Retinal pigment epithelial cell (primary cell): Measurements from ENCODE around the gene MEIS2.

Experiments
- DNase-seq: peaks from one replicate; pipeline ENCODE4 v3.0.0-alpha.2; 2010; ENCODE audit warnings: low read depth
- H3K4me3 ChIP-seq: 2 replicates; pipeline ENCODE4 v1.5.1; 2011; ENCODE audit warnings: mild to moderate bottlenecking, low read length, control low read depth, moderate library complexity
- TF ChIP-seq, protein P1 (sequence below): conservative IDR thresholded peaks from 2 replicates; pipeline ENCODE4 v1.5.1; 2011; ENCODE audit warnings: low read depth, low read length, control low read depth, inconsistent platforms

Gene MEIS2

DNA sequence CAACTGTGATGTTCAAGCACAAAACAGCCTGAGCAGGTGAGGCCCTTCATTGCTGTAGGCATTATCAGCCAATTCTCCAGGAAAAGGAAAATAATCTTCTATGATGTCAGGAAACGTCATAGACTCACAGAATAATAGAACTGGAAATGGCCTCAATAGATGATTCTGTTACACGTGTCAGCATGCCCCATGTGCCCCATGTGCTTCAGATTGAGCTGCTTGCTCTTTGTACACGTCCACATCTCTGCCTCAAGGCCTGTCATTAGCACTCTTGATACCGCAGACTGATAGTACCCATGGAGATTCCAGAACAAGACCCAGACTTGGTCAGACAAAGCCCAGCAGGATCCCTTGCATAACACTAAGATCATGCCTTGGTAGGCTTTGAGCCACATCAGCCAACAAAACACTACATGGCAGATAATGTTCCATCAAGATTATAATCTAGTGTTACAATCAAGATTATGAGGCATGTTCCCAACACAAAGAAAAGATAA is 95.9 kb downstream of the MEIS2 start:
- TF ChIP-seq, protein P1, sequence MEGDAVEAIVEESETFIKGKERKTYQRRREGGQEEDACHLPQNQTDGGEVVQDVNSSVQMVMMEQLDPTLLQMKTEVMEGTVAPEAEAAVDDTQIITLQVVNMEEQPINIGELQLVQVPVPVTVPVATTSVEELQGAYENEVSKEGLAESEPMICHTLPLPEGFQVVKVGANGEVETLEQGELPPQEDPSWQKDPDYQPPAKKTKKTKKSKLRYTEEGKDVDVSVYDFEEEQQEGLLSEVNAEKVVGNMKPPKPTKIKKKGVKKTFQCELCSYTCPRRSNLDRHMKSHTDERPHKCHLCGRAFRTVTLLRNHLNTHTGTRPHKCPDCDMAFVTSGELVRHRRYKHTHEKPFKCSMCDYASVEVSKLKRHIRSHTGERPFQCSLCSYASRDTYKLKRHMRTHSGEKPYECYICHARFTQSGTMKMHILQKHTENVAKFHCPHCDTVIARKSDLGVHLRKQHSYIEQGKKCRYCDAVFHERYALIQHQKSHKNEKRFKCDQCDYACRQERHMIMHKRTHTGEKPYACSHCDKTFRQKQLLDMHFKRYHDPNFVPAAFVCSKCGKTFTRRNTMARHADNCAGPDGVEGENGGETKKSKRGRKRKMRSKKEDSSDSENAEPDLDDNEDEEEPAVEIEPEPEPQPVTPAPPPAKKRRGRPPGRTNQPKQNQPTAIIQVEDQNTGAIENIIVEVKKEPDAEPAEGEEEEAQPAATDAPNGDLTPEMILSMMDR, result no peak
- no peak overlapping the region for H3K4me3 ChIP-seq
- no peak for DNase-seq

- DNase-seq, result no peak
- TF ChIP-seq, protein P1, result no peak
Measured at GRCh38 chr15:37002041-37002672, 98.2 kb downstream of the MEIS2 start.

GRCh38 chr15:37001417-37001816 is 98.9 kb downstream of the MEIS2 start:
- H3K4me3 ChIP-seq, result no peak overlapping the region
- DNase-seq, result no peak
- TF ChIP-seq, protein P1, result no peak

More at GRCh38 chr15:37002041-37002672, 98.2 kb downstream of the MEIS2 start:
- no peak overlapping the region for H3K4me3 ChIP-seq

- H3K4me3 ChIP-seq, result no peak overlapping the region
- DNase-seq, result no peak
- TF ChIP-seq, protein P1, result no peak
Measured at GRCh38 chr15:36999778-37000177, 100.6 kb downstream of the MEIS2 start.

DNA sequence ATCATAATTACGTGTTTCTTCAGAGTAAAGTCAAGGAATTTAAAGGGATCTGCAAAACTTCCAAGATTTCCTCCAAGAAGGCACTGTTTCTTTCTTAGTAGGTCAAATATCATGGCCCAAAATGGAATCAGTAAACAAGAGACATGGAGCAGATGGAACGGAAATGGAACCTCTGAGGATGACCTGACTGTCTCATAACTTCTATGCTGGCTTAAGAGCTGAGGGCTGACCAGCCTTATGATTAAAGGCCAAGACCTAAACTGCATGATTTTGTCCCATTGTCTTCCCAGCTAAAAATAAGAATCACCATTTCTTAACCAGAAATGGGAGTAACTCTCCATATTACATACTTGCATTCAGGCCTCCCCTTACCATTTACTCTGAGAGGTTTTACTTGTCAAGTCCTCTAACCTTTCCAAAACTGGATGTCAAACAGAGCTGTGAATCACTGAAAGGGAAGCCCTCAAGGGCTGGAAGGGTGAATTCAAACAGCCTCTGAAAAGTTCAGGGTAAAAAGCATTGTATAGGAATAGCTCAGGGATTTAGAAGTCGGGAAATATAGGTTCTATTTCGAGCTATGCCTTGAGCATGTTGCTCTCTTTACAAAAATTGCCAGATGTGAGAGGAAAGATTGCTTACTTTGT is 103.7 kb downstream of the MEIS2 start:
- DNase-seq, result no peak
- H3K4me3 ChIP-seq, result no peak overlapping the region
- TF ChIP-seq, protein P1, result no peak

DNA sequence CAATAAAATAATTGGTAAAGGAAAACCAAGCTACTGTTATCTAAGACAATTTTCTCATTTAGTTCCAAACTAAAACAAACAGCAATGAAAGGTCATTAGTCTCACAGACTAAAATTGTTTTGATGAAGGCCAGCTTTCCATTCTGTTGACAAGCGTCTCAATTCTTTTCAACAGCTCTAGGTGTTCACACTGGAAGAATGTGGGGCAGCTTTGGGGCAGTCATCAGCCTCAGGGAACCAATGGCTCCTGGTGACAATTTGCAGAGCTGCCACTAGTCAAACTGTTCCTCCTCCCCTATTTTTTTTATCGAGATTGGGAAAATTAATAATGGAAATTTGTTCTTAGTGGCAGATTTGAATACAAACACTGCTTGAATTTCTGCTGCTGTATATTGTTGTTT is 104.2 kb downstream of the MEIS2 start:
- H3K4me3 ChIP-seq, result no peak overlapping the region
- DNase-seq, result no peak
- TF ChIP-seq, protein P1, result no peak

DNA sequence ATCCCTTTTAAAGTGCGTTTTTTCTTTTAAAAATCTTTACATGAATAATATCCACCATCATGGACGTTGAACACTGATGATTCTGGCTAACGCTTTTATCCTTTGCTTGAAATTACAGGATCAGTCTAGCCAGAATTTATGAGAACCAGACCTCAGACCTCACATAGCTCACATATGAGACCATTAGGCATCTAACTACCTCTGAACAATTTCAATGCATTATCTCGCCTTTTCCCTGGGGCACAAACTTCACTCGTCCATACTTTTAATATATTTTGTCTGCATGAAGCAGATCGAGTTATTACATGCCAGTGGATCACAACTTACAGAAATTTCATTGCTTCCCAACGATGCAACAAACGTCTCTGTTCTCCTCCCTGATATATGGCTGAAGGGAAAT is 105.6 kb downstream of the MEIS2 start:
- TF ChIP-seq, protein P1, result no peak
- H3K4me3 ChIP-seq, result no peak overlapping the region
- no peak for DNase-seq
